GM18499 (cell line): ENCODE measurements around the gene NAP1L5.

Experiments
- ATAC-seq: cut with Tn5 transposase; IDR thresholded peaks from one replicate; pipeline ENCODE4 v1.9.1; 2021; ENCODE audit warnings: moderate number of reproducible peaks; ENCODE audit not compliant: insufficient read depth, unreplicated experiment

Gene NAP1L5

DNA sequence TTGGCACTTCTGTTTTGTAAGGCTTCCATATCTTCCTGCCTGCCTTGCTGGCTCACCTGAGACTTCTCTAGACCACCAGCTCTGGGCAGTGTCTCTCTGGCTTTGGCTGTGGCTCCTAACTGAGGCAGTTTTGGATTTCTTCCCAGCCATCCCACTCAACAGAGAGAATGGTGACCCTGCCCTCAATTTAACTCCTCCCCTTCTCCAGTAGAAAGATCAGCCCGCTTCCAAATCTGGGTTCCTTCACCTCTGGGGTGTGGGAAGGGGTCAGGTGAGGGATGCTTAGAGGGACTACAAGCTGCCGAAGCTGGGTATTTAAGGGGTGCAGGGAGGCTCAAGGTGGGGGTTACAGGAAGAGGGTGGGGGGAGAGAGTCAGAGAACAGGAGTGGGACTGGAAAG, 23.7 kb downstream of the NAP1L5 start:
- no peak for ATAC-seq

DNA sequence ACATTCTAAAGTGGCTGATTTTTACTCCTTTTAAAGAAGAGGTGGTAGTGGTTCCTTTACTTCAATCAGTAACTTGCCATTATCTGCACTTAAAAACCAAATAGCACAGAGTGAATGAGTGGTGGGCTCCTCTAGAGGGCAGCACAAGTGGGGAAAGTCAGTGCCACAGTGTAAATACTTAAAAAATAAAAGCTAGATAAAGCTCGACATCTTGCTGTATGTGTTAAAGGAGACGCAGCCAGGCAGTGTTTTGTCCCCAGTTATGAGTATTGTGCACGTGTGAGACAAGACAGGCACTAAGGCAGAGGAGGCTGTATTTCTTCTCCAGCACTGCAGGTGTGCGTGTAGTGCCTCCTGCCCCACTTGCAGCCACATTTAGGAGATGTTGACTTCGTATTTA, 24.6 kb downstream of the NAP1L5 start:
- no peak for ATAC-seq

DNA sequence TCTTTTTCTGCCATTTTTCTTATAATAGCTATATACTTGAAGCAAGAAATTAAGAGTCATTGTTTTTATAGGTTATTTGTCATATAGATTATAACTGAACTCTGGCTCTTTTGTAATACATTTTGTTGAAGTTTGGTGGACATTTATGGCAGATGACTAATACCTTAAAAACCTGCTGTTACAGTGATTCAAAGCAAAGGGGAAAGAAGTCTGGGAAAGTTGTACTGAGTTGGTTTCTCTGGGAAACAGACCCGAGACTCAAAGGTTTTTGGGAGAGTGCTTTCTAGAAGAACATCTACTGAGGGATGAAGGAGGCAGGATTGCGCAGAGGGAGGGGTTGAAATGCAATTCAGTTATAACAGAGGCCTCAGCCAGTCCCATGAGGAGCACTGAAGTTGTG, 35.9 kb downstream of the NAP1L5 start:
- no peak for ATAC-seq

DNA sequence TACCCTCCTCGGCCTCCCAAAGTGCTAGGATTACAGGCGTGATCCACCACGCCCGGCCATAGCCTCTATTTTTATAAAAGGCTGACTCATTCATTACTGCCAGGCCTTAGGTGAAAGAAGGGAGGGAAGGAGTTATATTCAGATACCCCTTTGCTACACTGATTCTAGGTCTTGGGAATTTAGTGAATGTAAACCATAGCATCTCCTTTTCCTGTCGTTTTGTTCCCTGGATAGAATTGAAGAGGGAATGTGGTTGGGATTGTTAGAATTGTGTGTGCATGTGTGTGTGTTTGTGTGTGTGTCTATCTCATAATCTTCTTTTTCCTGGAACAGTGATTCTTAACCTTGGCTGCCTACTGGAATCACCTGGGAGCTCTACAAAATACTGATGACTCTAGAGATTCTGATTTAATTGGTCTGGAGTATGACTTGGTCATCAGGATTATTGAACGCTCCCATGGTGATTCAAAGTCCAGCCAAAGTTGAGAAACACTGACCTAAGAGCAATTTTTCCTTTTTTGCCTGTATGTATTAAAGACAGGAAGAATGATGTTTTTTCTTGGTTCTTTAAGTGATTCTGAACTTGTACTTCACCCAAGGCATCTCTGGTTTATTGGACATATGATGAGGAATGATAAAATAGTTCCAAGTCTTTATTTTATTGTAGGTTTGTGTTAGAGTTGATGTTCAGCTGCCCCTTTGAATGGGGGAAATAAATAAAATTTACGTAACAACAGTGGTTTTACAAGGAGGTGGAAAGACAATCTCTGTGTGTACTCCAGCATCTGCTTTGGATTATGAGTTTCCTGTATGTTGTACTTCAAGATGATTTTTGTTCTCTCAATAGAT, 37.0 kb downstream of the NAP1L5 start:
- ATAC-seq, result no peak

DNA sequence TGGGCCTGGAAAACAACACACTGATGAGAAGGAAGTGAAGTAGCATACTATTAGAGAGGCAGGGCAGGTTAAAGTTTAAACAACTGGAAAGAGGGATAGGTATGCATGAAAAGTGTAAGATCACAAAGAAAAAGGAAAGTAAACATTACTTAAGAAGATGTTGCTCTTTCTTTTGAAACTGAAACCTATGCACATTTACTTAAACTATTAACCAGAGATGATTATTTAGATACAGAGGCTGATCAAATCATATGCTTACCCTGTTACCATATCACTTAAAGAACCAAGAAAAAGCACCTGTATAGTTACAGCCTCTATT, 37.8 kb downstream of the NAP1L5 start:
- ATAC-seq, result no peak

DNA sequence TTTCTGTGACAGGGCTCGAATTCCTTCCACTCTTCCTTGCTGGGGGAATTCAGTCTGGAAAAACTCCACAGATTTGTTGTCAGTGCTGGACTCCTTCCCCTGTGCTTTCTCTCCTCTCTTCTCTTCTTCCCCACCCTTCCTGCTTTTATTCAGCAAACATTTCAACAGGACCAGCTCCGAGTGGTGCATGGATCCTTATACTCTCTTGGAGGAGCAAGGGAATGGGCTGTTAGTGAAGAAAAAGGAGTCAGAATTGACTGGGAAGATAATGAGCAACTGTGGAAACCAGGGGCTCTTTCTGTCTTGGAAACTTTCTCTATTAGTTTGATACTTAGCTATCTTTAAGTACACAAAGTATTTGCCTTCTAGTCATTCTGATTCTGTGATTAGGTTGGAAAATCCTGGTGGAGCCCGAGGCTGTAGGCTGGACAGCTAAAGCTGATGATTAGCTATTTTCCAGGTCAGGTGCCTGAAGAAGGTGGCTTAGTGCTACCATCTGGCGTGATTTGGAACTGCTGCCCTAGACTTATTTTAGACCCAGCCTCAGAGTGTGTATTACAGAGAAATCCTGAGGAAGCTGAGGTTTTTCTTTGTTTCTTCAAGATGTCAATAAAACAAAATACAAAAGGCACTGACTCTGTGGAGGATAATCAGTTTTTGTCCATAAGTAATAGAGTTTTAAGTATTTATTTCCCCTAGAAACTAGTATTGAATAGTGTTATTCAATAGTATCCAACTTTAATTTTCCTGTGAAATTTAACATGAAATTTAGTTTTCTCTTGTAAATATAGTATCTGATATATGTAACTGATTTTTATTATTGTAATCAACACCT, 38.4 kb downstream of the NAP1L5 start:
- ATAC-seq, result peak; percentile 87

DNA sequence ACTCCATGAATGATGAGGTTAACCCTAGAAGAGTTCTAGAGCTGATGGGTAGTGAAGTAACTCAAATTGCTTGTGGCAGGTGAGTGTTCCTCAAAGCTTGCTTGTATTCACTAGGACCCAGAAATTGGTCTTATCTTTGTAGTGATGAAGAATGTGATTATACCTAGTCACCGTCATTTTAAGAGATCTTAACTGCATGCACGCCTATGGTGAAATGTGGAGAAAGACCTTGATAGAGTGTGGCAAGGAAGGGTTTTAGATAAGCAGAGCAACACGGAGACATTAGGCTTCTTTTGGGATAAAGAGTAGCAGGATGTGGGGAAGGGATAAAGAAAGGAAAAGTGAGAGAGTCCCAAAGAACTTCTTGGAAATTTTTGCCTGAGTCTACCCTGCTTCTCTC, 42.4 kb downstream of the NAP1L5 start:
- no peak for ATAC-seq

DNA sequence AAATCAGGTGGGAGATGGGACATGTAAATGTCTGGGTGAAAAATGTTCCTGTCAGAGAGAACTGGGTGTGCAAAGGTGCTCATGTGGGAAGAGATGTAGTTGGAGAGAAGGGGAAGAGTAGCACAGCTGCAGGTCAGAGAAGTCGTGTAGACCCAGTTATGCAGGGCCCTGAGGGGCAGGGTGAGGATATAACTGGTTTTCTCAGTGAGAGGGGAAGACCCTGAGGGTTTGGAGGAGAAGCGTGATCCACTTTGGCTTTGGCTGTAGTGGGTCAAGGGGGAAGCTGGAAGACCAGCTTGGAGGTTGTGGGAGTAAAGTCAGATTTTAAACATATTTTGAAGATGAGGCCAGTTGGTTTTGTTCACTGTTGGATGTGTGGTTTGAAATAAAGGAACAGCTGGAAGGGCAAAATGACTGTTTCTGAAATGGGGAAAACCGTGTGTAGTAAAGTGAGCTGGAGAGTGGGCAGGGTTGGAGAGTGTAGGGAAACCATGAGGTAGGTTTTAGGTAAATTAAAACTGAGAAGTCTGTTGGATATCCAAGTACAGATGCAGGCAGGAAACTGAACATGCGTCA, 44.2 kb downstream of the NAP1L5 start:
- no peak for ATAC-seq

DNA sequence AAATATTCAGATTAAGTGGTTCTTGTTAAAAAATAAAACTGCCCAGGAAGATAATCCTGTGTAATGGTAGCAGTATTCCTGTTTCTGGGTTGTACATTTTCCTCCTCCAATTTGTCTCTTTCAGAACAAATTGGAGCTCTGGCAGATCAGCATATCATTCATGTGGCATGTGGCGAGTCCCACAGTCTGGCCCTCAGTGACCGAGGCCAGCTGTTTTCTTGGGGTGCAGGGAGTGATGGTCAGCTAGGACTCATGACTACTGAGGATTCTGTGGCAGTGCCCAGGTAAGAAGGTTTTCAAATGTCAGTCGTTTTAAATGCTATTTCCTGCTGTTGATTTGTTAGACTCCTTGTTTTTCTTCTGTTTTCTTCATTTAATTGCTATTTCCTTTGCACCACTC, 47.9 kb downstream of the NAP1L5 start:
- ATAC-seq, result no peak

DNA sequence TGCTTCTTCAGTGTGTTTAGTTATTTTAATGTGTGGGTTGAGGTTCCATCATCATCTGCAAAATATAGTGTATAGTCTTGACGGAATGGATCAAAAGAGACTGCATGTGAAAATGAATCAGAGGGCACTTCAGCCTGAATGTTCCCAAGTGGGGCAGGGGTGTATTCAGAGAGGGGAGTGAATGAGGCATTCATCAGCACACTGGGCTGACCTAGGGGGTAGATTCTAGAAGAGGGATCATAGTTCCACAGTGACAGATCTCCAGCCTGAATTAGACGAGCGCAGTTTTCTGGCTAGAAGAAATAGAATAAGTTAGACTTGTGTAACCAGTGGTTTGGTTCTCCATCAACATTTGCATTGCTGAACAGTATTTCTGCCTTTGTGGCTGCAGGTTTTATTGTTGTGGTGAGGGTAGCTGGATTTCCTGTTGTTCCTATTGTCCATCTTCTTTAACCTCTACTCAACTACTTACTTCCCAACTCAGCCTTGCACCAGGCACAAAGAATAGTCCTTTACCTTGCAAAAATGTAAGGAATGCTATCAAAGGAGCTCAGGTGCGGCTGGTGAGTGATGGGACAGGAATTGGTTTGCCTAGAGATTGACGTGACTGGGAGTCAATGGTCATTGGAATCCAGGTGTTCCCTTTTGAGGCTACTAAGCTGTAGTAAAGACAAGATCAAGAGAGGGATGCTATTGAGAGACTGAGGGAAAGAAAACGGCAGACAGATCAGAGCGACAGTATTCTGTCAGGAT, 50.9 kb downstream of the NAP1L5 start:
- ATAC-seq, result no peak

DNA sequence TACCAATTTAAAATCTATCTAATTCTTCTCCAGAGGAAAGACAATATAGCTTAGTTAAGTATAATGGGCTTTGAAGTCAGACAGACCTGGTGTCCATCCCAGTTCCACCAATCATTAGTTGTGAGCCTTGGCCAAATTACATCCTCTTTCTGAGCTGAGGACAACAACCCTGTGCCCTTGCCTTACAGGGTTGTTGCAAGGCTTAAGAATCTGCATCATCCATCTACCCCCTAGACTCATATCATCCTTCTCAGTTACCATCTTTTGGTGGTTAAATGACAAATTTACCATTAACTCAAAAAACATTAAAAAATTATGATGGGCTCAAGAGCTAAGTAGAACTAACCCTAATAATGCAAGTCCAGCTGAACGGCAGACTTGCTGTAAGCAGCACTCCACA, 51.6 kb downstream of the NAP1L5 start:
- ATAC-seq, result no peak
